Measurements from ENCODE around the gene DNAI7.

DNAI7 gene

DNA sequence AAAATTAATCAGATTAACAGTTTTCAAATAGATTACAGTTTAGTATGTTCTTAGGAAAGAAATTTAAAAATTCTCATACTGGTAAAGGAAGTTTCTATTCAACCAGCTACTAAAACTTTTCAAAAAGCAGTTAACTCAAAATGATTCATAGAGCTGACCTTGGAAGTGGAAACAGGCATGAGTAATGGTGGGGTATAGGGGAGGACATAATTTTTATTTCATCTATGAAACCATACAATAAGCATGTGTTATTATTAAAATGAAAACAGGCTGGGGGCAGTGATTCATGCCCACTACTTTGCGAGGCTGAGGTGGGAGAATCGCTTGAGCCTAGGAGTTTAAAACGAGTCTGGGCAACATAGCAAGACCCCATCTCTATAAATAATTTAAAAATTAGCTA lies 73.0 kb downstream of the DNAI7 start:
- H3K4me3 ChIP-seq (ENCODE audit: insufficient read length, low read depth) = no peak overlapping the region
- no peaks in the 10 kb centered on the region for H3K4me1 ChIP-seq (ENCODE audit: insufficient read depth, insufficient read length)
- H3K36me3 ChIP-seq (ENCODE audit: insufficient read depth, insufficient read length, low read length) = no peaks in the 10 kb centered on the region
- DNase-seq (ENCODE audit: low read depth, low spot score) = no peak
- no peak overlapping the region for H3K9ac ChIP-seq (ENCODE audit: insufficient read length, low read depth)
- TF ChIP-seq SUZ12 (IDR thresholded peaks at IDR 0.05; ENCODE audit: extremely low read depth, insufficient read depth, insufficient read length) (no peak), YY1 (IDR thresholded peaks at IDR 0.05; ENCODE audit: insufficient read depth, insufficient read length) (no peak), ZNF274 (IDR thresholded peaks at IDR 0.05; ENCODE audit: low read depth, low read length) (no peak)
- no peaks in the 10 kb centered on the region for H3K27me3 ChIP-seq (ENCODE audit: insufficient read depth, insufficient read length)
- no peaks in the 10 kb centered on the region for H3K9me3 ChIP-seq (ENCODE audit: insufficient read depth, low read length)

DNA sequence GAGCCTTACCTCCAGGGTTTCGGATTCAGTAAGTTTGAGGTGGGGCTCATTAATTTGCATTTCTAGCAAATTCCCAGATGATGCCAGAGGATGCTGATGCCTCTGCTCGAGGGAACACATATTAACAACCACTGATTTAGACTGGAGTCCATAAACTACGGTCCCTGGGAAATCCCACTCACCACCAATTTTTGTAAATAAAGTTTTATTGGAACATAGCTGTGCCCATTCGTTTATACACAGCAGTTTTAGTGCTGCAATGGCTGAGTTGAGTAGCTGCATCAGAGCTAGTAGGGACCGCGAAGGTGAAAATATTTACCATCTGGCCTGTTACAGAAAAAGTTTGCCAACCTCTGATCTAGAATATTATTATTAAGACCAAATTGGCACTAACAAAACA lies 73.8 kb downstream of the DNAI7 start:
- Histone ChIP-seq H3K36me3 (ENCODE audit: insufficient read depth, insufficient read length, low read length) (no peaks in the 10 kb centered on the region), H3K27me3 (ENCODE audit: insufficient read depth, insufficient read length) (no peaks in the 10 kb centered on the region), H3K9me3 (ENCODE audit: insufficient read depth, low read length) (no peaks in the 10 kb centered on the region), H3K4me1 (ENCODE audit: insufficient read depth, insufficient read length) (no peaks in the 10 kb centered on the region), H3K9ac (ENCODE audit: insufficient read length, low read depth) (no peak overlapping the region), H3K4me3 (ENCODE audit: insufficient read length, low read depth) (no peak overlapping the region)
- no peak for TF ChIP-seq YY1 (IDR thresholded peaks at IDR 0.05; ENCODE audit: insufficient read depth, insufficient read length)
- TF ChIP-seq SUZ12 (IDR thresholded peaks at IDR 0.05; ENCODE audit: extremely low read depth, insufficient read depth, insufficient read length) = no peak
- TF ChIP-seq ZNF274 (IDR thresholded peaks at IDR 0.05; ENCODE audit: low read depth, low read length) = no peak
- DNase-seq (ENCODE audit: low read depth, low spot score) = no peak

DNA sequence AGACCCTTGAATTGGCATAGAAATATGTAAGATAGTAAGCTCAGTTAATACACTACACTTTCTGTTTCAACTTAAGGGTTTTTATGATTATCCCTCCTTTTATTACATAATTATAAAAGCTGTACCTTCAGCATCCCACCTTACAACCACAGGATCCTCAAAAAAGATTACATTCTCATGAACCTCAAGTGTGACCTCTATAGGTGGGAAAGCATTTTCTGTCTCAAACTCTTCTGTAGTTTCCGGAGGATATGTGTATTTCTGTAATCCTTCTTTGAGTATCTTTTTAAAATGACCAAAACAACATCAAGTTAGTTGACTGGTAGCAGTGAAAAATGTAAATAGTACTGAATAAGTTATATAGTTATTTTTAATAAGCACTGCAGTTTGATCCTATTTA lies 75.9 kb downstream of the DNAI7 start:
- H3K4me1 ChIP-seq (ENCODE audit: insufficient read depth, insufficient read length) = no peaks in the 10 kb centered on the region
- no peak overlapping the region for H3K4me3 ChIP-seq (ENCODE audit: insufficient read length, low read depth)
- no peaks in the 10 kb centered on the region for H3K27me3 ChIP-seq (ENCODE audit: insufficient read depth, insufficient read length)
- H3K9me3 ChIP-seq (ENCODE audit: insufficient read depth, low read length) = no peaks in the 10 kb centered on the region
- no peaks in the 10 kb centered on the region for H3K36me3 ChIP-seq (ENCODE audit: insufficient read depth, insufficient read length, low read length)
- no peak overlapping the region for H3K9ac ChIP-seq (ENCODE audit: insufficient read length, low read depth)
- TF ChIP-seq ZNF274 (IDR thresholded peaks at IDR 0.05; ENCODE audit: low read depth, low read length) (no peak), SUZ12 (IDR thresholded peaks at IDR 0.05; ENCODE audit: extremely low read depth, insufficient read depth, insufficient read length) (no peak), YY1 (IDR thresholded peaks at IDR 0.05; ENCODE audit: insufficient read depth, insufficient read length) (no peak)
- no peak for DNase-seq (ENCODE audit: low read depth, low spot score)

DNA sequence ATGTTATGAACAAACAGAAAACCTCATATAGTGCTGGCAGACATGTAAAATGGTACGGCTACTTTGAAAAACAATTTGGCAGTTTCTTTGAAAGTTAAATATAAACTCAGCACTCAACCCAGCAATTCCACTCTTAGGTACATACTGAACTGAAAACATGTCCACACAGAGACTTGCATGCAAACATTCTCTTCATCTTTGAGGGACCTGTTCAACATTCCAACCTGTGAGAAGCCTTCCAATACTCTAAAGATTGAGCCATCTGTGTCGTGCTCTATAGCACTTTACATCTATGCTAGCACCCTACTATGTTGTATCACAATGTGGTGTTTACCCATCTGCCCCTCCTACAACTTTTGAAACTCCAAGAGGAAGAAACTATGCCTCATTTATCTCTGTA lies 79.3 kb downstream of the DNAI7 start:
- TF ChIP-seq YY1 (IDR thresholded peaks at IDR 0.05; ENCODE audit: insufficient read depth, insufficient read length) (no peak), SUZ12 (IDR thresholded peaks at IDR 0.05; ENCODE audit: extremely low read depth, insufficient read depth, insufficient read length) (no peak), ZNF274 (IDR thresholded peaks at IDR 0.05; ENCODE audit: low read depth, low read length) (no peak)
- H3K4me3 ChIP-seq (ENCODE audit: insufficient read length, low read depth) = no peak overlapping the region
- DNase-seq (ENCODE audit: low read depth, low spot score) = no peak
- H3K27me3 ChIP-seq (ENCODE audit: insufficient read depth, insufficient read length) = no peaks in the 10 kb centered on the region
- H3K4me1 ChIP-seq (ENCODE audit: insufficient read depth, insufficient read length) = no peaks in the 10 kb centered on the region
- H3K9ac ChIP-seq (ENCODE audit: insufficient read length, low read depth) = no peak overlapping the region
- no peaks in the 10 kb centered on the region for H3K36me3 ChIP-seq (ENCODE audit: insufficient read depth, insufficient read length, low read length)
- H3K9me3 ChIP-seq (ENCODE audit: insufficient read depth, low read length) = no peaks in the 10 kb centered on the region

DNA sequence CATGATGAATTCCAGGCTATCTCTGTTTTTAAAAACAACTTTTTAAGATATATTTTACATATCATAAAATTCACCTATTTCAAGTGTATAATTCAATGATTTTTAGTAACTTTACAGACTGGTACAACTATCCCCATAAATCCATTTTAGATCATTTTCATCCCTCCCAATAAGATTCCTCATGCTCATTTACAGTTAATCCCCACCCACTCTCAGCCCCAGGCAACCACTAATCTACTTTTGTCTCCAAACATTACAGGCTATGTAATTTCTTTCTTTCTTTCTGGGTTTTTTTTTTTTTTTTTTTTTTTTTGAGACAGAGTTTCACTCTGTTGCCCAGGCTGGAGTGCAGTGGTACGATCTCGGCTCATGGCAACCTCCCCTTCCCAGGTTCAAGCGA lies 81.3 kb downstream of the DNAI7 start:
- Histone ChIP-seq H3K4me1 (ENCODE audit: insufficient read depth, insufficient read length) (no peaks in the 10 kb centered on the region), H3K27me3 (ENCODE audit: insufficient read depth, insufficient read length) (no peaks in the 10 kb centered on the region), H3K9ac (ENCODE audit: insufficient read length, low read depth) (no peak overlapping the region), H3K36me3 (ENCODE audit: insufficient read depth, insufficient read length, low read length) (no peaks in the 10 kb centered on the region), H3K4me3 (ENCODE audit: insufficient read length, low read depth) (no peak overlapping the region), H3K9me3 (ENCODE audit: insufficient read depth, low read length) (no peaks in the 10 kb centered on the region)
- no peak for TF ChIP-seq ZNF274 (IDR thresholded peaks at IDR 0.05; ENCODE audit: low read depth, low read length)
- no peak for TF ChIP-seq SUZ12 (IDR thresholded peaks at IDR 0.05; ENCODE audit: extremely low read depth, insufficient read depth, insufficient read length)
- TF ChIP-seq YY1 (IDR thresholded peaks at IDR 0.05; ENCODE audit: insufficient read depth, insufficient read length) = no peak
- DNase-seq (ENCODE audit: low read depth, low spot score) = no peak

DNA sequence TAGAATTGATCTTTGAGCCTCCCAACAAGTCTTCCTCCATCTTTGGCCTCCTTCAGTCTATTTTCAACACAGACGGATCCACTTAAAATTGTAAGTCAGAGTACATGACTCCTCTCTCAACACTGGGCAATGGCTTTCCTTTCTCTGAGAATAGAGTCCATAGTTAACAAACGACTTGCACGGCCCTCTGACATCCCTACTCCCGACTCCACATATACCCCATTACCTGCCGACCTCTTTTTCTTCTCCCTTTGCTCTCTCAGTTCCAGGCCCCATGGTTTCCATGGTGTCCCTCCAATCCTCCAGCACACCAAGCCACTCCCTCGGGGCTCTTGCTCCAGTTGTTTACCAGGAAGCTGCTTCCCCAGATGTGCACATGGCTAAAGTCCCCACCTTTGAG lies 84.7 kb downstream of the DNAI7 start:
- no peak for TF ChIP-seq SUZ12 (IDR thresholded peaks at IDR 0.05; ENCODE audit: extremely low read depth, insufficient read depth, insufficient read length)
- no peak for TF ChIP-seq YY1 (IDR thresholded peaks at IDR 0.05; ENCODE audit: insufficient read depth, insufficient read length)
- H3K4me1 ChIP-seq (ENCODE audit: insufficient read depth, insufficient read length) = no peaks in the 10 kb centered on the region
- H3K9me3 ChIP-seq (ENCODE audit: insufficient read depth, low read length) = no peaks in the 10 kb centered on the region
- H3K27me3 ChIP-seq (ENCODE audit: insufficient read depth, insufficient read length) = no peaks in the 10 kb centered on the region
- no peak for DNase-seq (ENCODE audit: low read depth, low spot score)
- H3K36me3 ChIP-seq (ENCODE audit: insufficient read depth, insufficient read length, low read length) = no peaks in the 10 kb centered on the region
- H3K4me3 ChIP-seq (ENCODE audit: insufficient read length, low read depth) = no peak overlapping the region
- no peak overlapping the region for H3K9ac ChIP-seq (ENCODE audit: insufficient read length, low read depth)

DNA sequence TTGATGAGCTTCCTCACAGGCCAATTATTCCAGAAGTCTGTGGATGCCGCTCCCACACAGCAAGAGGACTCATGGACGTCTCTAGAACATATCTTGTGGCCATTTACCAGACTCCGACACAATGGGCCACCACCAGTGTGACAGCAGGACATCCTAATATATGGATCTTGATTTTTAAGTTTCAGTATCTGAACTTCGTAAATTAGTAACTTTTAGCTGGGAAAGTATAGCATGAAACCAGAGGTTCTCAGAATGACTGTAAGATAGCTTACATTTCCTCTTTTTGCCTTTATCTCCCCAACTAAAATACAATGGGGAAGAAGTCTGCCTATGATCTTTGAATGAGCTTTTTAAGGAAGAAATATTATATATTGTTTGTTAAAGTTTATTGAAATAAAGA lies 87.0 kb downstream of the DNAI7 start:
- DNase-seq (ENCODE audit: low read depth, low spot score) = no peak
- no peak overlapping the region for H3K4me3 ChIP-seq (ENCODE audit: insufficient read length, low read depth)
- H3K36me3 ChIP-seq (ENCODE audit: insufficient read depth, insufficient read length, low read length) = no peaks in the 10 kb centered on the region
- no peaks in the 10 kb centered on the region for H3K27me3 ChIP-seq (ENCODE audit: insufficient read depth, insufficient read length)
- H3K9ac ChIP-seq (ENCODE audit: insufficient read length, low read depth) = no peak overlapping the region
- H3K4me1 ChIP-seq (ENCODE audit: insufficient read depth, insufficient read length) = no peaks in the 10 kb centered on the region
- H3K9me3 ChIP-seq (ENCODE audit: insufficient read depth, low read length) = no peaks in the 10 kb centered on the region
- no peak for TF ChIP-seq YY1 (IDR thresholded peaks at IDR 0.05; ENCODE audit: insufficient read depth, insufficient read length)
- no peak for TF ChIP-seq SUZ12 (IDR thresholded peaks at IDR 0.05; ENCODE audit: extremely low read depth, insufficient read depth, insufficient read length)

DNA sequence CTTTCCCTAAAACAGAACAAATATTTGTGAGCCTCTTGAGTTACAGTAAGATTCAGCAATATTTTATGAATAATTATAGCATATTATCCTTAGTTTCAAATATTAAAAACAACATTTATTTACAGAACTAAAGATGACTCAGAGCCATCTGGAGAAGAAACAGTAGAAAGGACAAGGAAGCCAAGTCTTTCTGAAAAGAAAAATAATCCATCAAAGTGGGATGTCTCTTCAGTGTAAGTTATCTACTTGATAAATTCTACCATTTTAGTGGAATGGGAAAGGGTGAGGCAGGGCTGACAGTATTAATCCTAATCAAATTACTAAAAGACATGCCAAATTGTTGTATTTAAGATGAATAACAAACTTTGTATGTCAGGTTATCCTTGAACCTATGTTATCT lies 88.1 kb downstream of the DNAI7 start:
- Histone ChIP-seq H3K27me3 (ENCODE audit: insufficient read depth, insufficient read length) (no peaks in the 10 kb centered on the region), H3K4me1 (ENCODE audit: insufficient read depth, insufficient read length) (no peaks in the 10 kb centered on the region), H3K9ac (ENCODE audit: insufficient read length, low read depth) (no peak overlapping the region), H3K36me3 (ENCODE audit: insufficient read depth, insufficient read length, low read length) (no peaks in the 10 kb centered on the region), H3K9me3 (ENCODE audit: insufficient read depth, low read length) (no peaks in the 10 kb centered on the region), H3K4me3 (ENCODE audit: insufficient read length, low read depth) (no peak overlapping the region)
- no peak for DNase-seq (ENCODE audit: low read depth, low spot score)
- no peak for TF ChIP-seq SUZ12 (IDR thresholded peaks at IDR 0.05; ENCODE audit: extremely low read depth, insufficient read depth, insufficient read length)
- no peak for TF ChIP-seq ZNF274 (IDR thresholded peaks at IDR 0.05; ENCODE audit: low read depth, low read length)
- TF ChIP-seq YY1 (IDR thresholded peaks at IDR 0.05; ENCODE audit: insufficient read depth, insufficient read length) = no peak
